Activated T-cell treated with anti-CD3 and anti-CD28 coated beads for 1 hour (primary cell): ENCODE results near the gene EXOSC6.
"Not testable (repeated sequence)": the region's sequence is repeated elsewhere in the genome, so short reads cannot be mapped to it uniquely, and the experiment has no call there.

Experiments
- DNase-seq: peaks from one replicate; pipeline ENCODE4 v3.0.0-alpha.2; 2020; ENCODE audit warnings: low read depth

Gene EXOSC6

DNA sequence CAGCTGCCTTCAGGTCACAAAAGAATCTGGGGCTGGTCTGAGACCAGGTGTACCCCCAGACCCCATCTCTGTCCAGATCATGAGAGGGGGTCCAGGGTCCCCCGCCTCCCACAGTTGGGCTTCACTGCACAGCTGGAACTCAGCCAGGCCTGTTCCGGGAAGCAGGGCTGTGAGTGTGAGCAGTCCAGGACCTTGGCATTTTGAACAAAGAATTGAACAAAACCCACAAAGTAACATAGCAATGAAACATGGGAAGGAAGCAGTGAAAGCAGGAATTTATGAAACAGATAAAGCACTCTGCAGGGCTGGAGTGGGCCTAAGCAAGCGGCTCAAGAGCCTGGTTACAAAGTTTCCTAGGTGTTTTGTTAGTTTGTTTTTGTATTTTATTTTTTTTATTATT is 53.1 kb downstream of the EXOSC6 start:
- not testable (repeated sequence) for DNase-seq

- not testable (repeated sequence) for DNase-seq
These were observed 53.5 kb downstream of the EXOSC6 start for GRCh38 chr16:70198230-70198629.

- not testable (repeated sequence) for DNase-seq
These were observed 54.1 kb downstream of the EXOSC6 start for GRCh38 chr16:70197611-70198010.
